ENCODE data around the gene LRRC70.

Gene LRRC70

GRCh38 chr5:62603934-62604333 lies 25.3 kb downstream of the LRRC70 start:
- no peaks in the 10 kb centered on the region for H3K27me3 ChIP-seq (ENCODE audit: insufficient read depth, poor library complexity, severe bottlenecking)
- no peak for DNase-seq (ENCODE audit: low read depth in 1 of 2, low spot score in 1 of 2)
- TF ChIP-seq GABPA (IDR thresholded peaks at IDR 0.05; ENCODE audit: low read depth) (no peak), POLR2AphosphoS5 (IDR thresholded peaks at IDR 0.05; ENCODE audit: low read depth) (no peak), REST (IDR thresholded peaks at IDR 0.05; ENCODE audit: insufficient replicate concordance, low read depth) (no peak), SPI1 (IDR thresholded peaks at IDR 0.05; ENCODE audit: borderline replicate concordance, low read depth) (no peak)
- TF ChIP-seq, protein P1, sequence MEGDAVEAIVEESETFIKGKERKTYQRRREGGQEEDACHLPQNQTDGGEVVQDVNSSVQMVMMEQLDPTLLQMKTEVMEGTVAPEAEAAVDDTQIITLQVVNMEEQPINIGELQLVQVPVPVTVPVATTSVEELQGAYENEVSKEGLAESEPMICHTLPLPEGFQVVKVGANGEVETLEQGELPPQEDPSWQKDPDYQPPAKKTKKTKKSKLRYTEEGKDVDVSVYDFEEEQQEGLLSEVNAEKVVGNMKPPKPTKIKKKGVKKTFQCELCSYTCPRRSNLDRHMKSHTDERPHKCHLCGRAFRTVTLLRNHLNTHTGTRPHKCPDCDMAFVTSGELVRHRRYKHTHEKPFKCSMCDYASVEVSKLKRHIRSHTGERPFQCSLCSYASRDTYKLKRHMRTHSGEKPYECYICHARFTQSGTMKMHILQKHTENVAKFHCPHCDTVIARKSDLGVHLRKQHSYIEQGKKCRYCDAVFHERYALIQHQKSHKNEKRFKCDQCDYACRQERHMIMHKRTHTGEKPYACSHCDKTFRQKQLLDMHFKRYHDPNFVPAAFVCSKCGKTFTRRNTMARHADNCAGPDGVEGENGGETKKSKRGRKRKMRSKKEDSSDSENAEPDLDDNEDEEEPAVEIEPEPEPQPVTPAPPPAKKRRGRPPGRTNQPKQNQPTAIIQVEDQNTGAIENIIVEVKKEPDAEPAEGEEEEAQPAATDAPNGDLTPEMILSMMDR (IDR thresholded peaks at IDR 0.05; ENCODE audit: insufficient read depth, low read length): no peak
- no peak overlapping the region for H3K4me3 ChIP-seq (replicated peaks; ENCODE audit: insufficient read depth, low read length)
- H3K27ac ChIP-seq (replicated peaks): no peak overlapping the region

GRCh38 chr5:62605638-62606037 lies 27.0 kb downstream of the LRRC70 start:
- no peak overlapping the region for H3K27ac ChIP-seq (replicated peaks)
- DNase-seq (ENCODE audit: low read depth in 1 of 2, low spot score in 1 of 2): no peak
- TF ChIP-seq, protein P1 (IDR thresholded peaks at IDR 0.05; ENCODE audit: insufficient read depth, low read length): no peak
- no peak for TF ChIP-seq SPI1 (IDR thresholded peaks at IDR 0.05; ENCODE audit: borderline replicate concordance, low read depth)
- no peak for TF ChIP-seq POLR2AphosphoS5 (IDR thresholded peaks at IDR 0.05; ENCODE audit: low read depth)
- TF ChIP-seq GABPA (IDR thresholded peaks at IDR 0.05; ENCODE audit: low read depth): no peak
- no peak for TF ChIP-seq REST (IDR thresholded peaks at IDR 0.05; ENCODE audit: insufficient replicate concordance, low read depth)
- H3K27me3 ChIP-seq (ENCODE audit: insufficient read depth, poor library complexity, severe bottlenecking): no peaks in the 10 kb centered on the region
- no peak overlapping the region for H3K4me3 ChIP-seq (replicated peaks; ENCODE audit: insufficient read depth, low read length)

DNA sequence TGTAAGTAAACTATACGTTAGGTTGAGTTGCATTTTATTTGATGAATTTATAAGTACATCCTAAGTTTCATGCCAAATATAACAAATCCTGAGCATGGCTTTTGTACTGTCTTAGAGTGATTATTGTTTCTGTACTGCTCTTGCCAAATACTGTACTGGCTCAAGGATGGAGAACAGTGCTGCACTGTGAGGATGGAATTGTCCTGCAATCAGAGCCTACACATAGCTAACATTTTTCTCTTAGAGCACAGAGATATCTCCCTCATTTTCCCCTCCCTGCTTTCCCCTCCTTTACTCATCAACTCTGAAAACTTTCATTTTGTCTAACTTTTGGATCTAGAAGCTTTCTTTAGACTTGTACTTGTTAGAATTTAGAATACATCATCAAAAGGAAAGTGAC lies 28.3 kb downstream of the LRRC70 start:
- no peak for TF ChIP-seq POLR2AphosphoS5 (IDR thresholded peaks at IDR 0.05; ENCODE audit: low read depth)
- TF ChIP-seq, protein P1 (IDR thresholded peaks at IDR 0.05; ENCODE audit: insufficient read depth, low read length): no peak
- no peak for DNase-seq (ENCODE audit: low read depth in 1 of 2, low spot score in 1 of 2)
- no peaks in the 10 kb centered on the region for H3K27me3 ChIP-seq (ENCODE audit: insufficient read depth, poor library complexity, severe bottlenecking)
- no peak overlapping the region for H3K27ac ChIP-seq (replicated peaks)
- H3K4me3 ChIP-seq (replicated peaks; ENCODE audit: insufficient read depth, low read length): no peak overlapping the region

DNA sequence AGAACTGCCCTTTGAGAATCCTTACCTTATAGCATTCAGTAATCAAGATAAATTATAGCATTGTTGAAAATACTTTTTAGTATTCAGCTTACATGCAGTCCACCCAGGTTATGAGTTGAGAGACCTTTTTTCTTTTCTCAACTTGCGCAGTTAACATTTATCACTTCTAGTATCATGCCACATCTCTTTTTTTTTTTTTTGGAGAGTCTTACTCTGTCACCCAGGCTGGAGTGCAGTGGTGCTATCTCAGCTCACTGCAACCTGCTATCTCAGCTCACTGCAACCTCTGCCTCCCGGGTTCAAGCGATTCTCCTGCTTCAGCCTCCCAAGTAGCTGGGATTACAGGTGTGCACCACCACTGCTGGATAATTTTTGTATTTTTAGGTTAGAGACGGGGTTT lies 29.0 kb downstream of the LRRC70 start:
- no peaks in the 10 kb centered on the region for H3K27me3 ChIP-seq (ENCODE audit: insufficient read depth, poor library complexity, severe bottlenecking)
- H3K27ac ChIP-seq (replicated peaks): no peak overlapping the region
- TF ChIP-seq REST (IDR thresholded peaks at IDR 0.05; ENCODE audit: insufficient replicate concordance, low read depth): no peak
- TF ChIP-seq, protein P1 (IDR thresholded peaks at IDR 0.05; ENCODE audit: insufficient read depth, low read length): no peak
- no peak for TF ChIP-seq SPI1 (IDR thresholded peaks at IDR 0.05; ENCODE audit: borderline replicate concordance, low read depth)
- no peak for TF ChIP-seq GABPA (IDR thresholded peaks at IDR 0.05; ENCODE audit: low read depth)
- TF ChIP-seq POLR2AphosphoS5 (IDR thresholded peaks at IDR 0.05; ENCODE audit: low read depth): no peak
- no peak for DNase-seq (ENCODE audit: low read depth in 1 of 2, low spot score in 1 of 2)
- H3K4me3 ChIP-seq (replicated peaks; ENCODE audit: insufficient read depth, low read length): no peak overlapping the region
